Endometrial microvascular endothelial cells (primary cell): Measurements from ENCODE around the gene SPATA16. TPM values are rescaled to one million over a fixed set of nuclear protein-coding genes. Genes with fewer than 3 reads are reported as not detected.

Source experiments
- in situ Hi-C: cut with HindIII; loops from 2 replicates; pipeline ENCODE4 v1.10.0; 2017; ENCODE audit warnings: low sequenced_read_pairs, low pct_unique_long_range_greater_than_20kb; ENCODE audit errors: inconsistent ontology term
- total RNA-seq: library from RNA; depleted of rRNA; stranded (reverse); fragments of >200 nt; gene quantifications from one replicate; pipeline ENCODE4 v1.2.3, GENCODE V29; 2015; ENCODE audit errors: inconsistent ontology term

Gene SPATA16
- total RNA-seq, 1 donor from 2014 or later, result not detected

DNA sequence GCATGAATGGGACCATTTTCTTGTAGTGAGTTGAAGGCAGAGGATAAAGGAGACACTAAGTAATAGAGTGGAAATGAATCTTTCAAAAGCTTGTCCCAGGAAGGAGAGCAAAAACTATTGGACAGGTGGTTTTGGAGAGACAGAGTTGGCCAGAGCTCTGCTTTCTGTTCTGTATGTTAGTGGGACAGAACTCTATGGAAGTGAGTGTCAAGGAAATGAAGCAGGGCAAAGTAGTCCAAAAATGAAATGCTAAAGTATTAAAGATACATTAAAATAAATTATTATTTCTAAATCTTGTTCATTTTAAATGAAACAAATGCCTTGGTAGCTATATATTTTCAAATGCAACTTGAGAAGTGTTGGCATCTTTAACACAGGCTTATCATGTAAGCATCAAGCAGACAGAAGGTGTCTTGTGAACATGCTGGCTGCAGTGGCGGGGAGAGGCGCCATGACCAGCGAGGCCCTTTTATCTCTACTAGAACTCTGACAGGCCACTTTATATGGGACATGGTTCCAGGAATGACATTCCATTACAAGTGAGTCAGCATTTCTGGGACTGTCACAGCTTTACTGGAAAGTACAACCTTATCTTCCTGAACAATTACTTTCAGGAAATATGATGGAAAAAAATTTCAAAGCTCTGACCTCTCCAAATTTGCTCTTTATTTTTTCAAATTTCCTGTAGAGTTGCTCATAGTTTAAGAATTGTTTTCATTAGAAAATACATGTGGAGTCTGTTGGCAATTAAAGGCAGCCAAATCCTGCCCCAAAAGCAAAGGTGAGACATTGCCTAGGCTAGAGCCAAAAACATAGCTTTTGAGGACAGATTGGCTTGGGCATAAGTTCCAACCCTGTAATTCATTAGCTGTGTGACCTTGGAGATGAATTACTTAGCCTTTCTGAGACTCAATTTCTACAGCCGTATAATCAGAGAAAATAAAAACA is 284.0 kb downstream of the SPATA16 start:
- in situ Hi-C loops, result no loop called here

DNA sequence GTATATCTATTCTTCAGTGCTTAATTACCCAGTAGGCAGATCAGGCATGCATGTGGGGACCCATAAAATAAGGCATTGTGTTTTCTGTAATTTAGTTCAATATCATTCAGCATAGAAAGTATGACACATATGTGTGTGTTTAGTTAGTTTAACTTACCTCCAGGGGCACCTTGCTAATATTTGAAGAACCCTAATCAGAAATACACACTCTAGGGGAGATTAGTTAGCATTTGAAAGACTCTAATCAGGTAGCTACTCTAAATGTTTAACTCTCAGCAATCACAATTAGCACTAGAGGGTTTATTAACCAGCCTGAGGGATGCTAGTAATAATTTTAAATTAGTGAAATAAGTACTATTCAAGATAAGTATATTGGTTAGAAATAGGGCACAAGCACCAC is 286.0 kb downstream of the SPATA16 start:
- in situ Hi-C loops, result no loop called here

DNA sequence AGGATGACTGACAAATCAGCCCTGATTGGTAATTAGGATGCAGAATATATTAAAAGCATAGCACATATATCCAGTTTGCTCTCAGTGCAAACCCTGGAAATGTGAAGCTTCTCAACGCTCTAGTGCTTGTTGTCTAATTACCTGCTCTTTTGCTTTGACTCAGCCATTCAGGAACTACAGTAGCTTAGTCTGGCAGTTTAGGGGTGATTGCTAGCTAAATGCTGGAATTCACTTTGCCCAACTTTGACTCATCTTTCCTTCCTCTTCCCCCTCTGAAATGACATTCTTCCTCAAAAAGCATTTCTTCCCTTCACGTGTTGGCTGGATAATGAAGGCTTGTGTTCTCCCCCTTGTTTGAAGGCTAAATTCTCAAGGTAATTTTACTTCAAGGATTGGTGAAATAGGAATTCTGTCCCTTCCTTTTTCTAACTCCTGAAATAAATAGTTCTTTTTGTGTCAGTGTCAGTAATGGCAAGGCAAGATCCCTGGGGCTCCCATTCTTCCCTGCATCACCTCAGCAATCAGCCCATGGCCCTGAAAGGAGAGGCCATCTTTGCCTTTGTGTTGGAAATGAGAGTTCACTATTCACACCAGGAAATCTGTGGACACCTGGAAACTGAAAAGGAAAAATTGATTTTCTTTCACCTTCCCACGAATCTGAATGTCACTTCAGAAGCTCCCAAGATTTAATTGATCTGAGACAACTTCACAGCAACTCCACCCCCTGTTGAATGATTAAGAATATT is 286.9 kb downstream of the SPATA16 start:
- in situ Hi-C loops, result no loop called here

DNA sequence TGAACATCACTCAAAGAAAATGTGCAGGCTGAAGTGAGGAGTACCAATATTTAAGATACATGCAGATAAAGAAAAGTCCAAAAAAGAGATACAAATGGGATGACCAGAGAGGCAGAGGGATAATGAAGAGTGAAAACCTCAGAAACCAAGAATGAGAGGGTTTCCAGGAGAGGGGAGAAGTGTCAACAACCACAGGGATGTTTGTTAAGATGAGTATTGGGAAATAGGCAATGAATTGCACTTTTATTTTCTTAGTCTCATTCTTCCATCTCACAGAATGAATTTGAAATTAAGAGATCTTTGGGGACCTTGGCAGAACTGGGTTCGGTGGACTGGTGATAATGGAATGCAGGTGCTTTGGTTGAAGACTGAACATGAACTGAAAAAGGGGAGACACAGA is 288.0 kb downstream of the SPATA16 start:
- in situ Hi-C loops, result no loop called here

DNA sequence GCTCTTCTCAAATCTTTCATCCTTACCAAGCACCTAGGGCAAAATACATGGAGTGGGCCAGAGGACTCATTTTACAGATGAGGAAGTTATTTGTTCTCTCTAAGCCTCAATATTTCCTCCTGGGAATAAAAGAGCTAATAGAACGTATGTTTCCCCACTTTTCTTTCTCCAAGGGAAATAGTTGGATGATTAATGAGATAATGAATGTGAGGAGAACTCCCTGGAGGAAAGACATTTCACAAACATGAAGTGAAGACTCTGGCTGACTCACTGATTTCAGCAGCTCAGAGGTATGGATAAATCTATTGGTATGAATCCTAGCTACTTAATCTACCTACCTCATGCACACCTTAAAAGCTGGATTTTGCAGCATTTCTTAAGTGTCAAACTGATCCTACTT is 292.1 kb downstream of the SPATA16 start:
- in situ Hi-C loops, result no loop called here

DNA sequence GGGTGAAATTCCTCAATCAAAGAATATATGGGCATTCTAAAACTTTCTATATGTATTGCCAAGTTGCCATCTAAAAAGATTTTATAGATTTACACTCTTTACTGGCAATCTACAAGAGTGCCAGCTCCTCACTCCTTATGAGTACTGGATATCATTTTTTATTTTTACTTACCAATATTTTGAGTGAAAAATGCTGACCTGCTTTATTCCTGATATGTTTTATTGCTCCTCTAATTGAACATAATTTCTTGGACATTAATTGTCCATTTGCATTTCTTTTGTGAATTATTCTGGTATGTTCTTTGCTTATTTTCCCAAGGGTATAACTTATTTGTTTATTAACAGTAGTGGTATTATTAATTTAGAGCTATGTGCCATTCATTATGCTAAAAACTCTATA is 293.7 kb downstream of the SPATA16 start:
- in situ Hi-C loops, result no loop called here

DNA sequence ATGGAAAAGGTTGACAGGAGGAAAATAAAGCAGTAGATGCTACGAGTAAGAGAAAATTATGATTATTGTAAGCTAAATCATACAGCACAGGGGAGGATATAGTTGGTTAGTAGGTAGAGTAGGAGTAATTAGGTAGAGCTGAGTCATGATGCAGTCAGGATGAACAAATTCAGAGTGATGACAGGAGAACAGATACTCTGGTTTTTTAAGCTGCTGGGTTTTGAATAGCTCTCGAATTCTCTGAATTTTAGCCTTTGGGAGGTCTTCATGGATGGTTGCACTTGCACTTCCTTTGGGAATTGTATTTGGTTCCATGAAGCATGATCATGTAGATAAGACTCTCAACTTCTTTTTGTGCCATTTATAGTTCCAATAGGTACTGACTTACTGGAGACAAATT is 294.3 kb downstream of the SPATA16 start:
- in situ Hi-C loops, result no loop called here

DNA sequence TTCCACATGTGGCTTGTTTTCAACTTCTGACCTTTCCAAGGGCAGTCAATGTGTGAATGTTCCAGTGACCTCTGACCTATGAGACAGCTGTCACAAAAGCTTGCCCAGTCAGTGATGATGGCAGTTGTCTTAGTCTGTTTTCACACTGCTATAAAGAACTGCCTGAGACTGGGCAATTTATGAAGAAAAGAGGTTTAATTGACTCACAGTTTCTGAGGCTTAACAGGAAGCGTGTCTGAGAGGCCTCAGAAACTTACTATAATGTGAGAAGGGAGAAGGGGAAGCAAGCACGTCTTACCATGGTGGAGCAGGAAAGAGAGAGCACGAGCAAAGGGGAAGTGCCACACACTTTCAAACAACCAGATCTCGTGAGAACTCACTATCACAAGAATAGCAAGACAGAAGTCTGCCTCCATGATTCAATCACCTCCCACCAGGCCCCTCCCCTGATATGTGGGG is 294.9 kb downstream of the SPATA16 start:
- in situ Hi-C loops, result no loop called here

DNA sequence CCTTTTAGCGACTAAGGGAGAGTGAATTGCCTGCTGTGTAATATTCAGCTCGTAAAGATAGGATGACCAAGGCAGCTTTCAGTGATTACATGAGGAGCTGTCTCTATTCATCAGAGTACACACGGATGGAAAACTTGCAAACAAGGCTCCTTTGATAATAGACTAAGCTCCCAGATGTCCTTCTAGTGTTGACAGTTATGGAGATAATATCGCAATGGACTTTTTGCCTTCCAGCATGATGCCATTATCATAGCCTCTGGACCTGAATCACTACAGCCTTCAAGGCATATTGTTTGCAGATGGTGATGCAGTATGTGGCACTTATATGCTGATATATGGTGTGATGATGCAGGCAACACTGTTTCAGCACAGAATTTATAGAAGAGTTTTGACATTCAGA is 296.6 kb downstream of the SPATA16 start:
- in situ Hi-C loops, result no loop called here

DNA sequence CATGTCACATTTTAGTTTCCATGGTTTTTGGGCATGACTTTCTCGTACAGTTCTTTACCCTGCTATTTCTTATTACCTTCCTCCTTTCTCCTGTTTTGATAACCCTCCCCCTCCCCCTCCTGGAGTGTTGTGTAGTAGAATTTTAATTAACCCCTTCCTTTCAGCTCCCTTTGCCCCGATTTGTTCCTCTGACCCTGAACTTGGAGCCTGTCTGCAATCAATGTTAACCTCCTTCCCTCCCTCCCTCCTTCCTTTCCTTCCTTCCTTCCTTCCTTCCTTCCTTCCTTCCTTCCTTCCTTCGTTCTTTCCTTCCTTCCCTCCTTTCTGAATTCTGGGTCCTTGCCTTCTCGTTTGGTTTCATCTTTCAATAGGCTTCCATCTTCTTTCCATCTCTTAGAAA is 300.1 kb downstream of the SPATA16 start:
- in situ Hi-C loops, result no loop called here

DNA sequence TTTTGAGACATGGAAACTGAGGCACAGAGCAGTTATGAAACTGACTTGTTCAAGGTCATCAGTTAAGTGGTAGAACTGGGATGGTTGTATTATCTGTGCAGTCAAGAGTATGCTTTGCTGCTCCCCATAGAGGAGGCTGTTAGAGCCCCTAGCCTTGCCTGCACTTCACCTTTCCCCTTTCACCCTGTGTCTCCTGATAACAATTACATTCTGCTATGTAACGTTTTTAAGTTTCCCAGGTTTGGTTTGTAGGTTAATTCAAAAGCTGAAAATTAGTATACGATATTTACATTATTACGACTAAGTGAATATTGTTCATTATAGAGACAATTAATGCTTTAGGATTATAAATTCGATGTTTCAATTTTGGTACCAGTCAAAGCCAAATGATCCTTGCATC is 300.6 kb downstream of the SPATA16 start:
- in situ Hi-C loops, result no loop called here

DNA sequence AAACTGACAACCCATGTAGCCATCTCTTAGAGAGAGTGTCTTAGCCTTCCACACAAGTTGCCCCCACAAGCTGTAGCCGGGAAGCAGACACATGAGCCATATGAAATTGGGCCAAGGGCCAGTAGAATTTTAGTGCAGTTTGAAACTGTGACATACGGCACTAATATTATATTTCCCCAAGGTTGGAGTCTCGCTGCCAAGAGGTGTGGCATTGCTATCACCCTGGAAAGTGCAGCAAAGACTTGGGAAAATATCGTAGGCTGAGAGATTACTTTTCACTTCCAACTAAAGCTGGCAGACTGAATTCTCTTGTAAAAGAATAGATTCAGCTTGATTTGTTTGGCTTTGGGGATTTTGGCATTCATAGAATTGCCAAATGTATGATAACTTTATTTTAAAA is 301.4 kb downstream of the SPATA16 start:
- in situ Hi-C loops, result no loop called here
